Spinal cord (tissue), 10 donors: ENCODE measurements around the gene PRDX2. TPM values are rescaled to one million over a fixed set of nuclear protein-coding genes. Genes with fewer than 3 reads are reported as not detected.
"Not testable (repeated sequence)": the region's sequence is repeated elsewhere in the genome, so short reads cannot be mapped to it uniquely, and the experiment has no call there.

ENCODE experiments used
- DNase-seq, 6 donors: peaks; one replicate each; pipeline versions ENCODE4 v3.0.0 to v3.0.0-alpha.2; 2013 to 2015; ENCODE audit warnings: low spot score in 6 of 6, low read depth in 4 of 6
- H3K27ac ChIP-seq: one replicate; pipeline ENCODE4 v1.5.1; 2013; ENCODE audit warnings: low read depth, low read length, control low read depth
- H3K27me3 ChIP-seq: one replicate; pipeline ENCODE4 v1.6.1; 2013; ENCODE audit warnings: low read length; ENCODE audit not compliant: control insufficient read depth, insufficient read depth
- H3K36me3 ChIP-seq: one replicate; pipeline ENCODE4 v1.6.1; 2013; ENCODE audit warnings: low read length; ENCODE audit not compliant: control insufficient read depth, insufficient read depth
- H3K4me1 ChIP-seq: one replicate; pipeline ENCODE4 v1.6.1; 2013; ENCODE audit warnings: low read length; ENCODE audit not compliant: control insufficient read depth, insufficient read depth
- H3K4me3 ChIP-seq: one replicate; pipeline ENCODE4 v1.5.1; 2013; ENCODE audit warnings: low read depth, low read length, control low read depth
- H3K9me3 ChIP-seq: one replicate; pipeline ENCODE4 v1.6.1; 2013; ENCODE audit warnings: low read length; ENCODE audit not compliant: control insufficient read depth, insufficient read depth
- WGBS: methylation state at CpG from one replicate; pipeline ENCODE4 v1.1.5; 2013; ENCODE audit warnings: missing lambda C conversion rate; ENCODE audit not compliant: insufficient coverage; 5-methylcytosine and 5-hydroxymethylcytosine counted together
- long read RNA-seq, 4 donors: transcript quantifications; one replicate each; lab custom pipeline, GENCODE V29; 2026
- polyA plus RNA-seq, 2 donors: library from polyadenylated mRNA; unstranded; fragments of 120-200 nt; gene quantifications; one replicate each; pipeline ENCODE4 v1.2.1, GENCODE V29; 2013; ENCODE audit not compliant: insufficient read length in 2 of 2
- total RNA-seq, 2 donors: library from RNA; depleted of rRNA in 1 of 2; stranded (reverse); fragments of 120-200 nt in 1 of 2; fragments of >200 nt in 1 of 2; gene quantifications; one replicate each; pipeline versions ENCODE4 v1.2.3 to v1.2.4, GENCODE V29; 2013 to 2014
- donor health status: healthy.

PRDX2 gene
- 100 to 1,000 TPM; 280 to 444 TPM for total RNA-seq
- polyA plus RNA-seq = 100 to 1,000 TPM; 435 to 476 TPM
- long read RNA-seq, donor 1, transcript PRDX2-201 (6 exons, 987 nt) = major isoform, 298 of 442 reads
- long read RNA-seq, donor 1, partial matches to known transcripts = 104 of 442 reads
- long read RNA-seq, donor 1, other reads (novel, unspliced or antisense) = 33 of 442 reads
- long read RNA-seq, donor 2, transcript PRDX2-201 (6 exons, 987 nt) = major isoform, 122 of 182 reads
- long read RNA-seq, donor 2, partial matches to known transcripts = 38 of 182 reads
- long read RNA-seq, donor 2, other reads (novel, unspliced or antisense) = 19 of 182 reads
- long read RNA-seq, donor 3, transcript PRDX2-201 (6 exons, 987 nt) = major isoform, 164 of 220 reads
- long read RNA-seq, donor 3, partial matches to known transcripts = 43 of 220 reads
- long read RNA-seq, donor 3, other reads (novel, unspliced or antisense) = 9 of 220 reads
- long read RNA-seq, donor 4, transcript PRDX2-201 (6 exons, 987 nt) = major isoform, 162 of 221 reads
- long read RNA-seq, donor 4, partial matches to known transcripts = 43 of 221 reads
- long read RNA-seq, donor 4, other reads (novel, unspliced or antisense) = 13 of 221 reads

DNA sequence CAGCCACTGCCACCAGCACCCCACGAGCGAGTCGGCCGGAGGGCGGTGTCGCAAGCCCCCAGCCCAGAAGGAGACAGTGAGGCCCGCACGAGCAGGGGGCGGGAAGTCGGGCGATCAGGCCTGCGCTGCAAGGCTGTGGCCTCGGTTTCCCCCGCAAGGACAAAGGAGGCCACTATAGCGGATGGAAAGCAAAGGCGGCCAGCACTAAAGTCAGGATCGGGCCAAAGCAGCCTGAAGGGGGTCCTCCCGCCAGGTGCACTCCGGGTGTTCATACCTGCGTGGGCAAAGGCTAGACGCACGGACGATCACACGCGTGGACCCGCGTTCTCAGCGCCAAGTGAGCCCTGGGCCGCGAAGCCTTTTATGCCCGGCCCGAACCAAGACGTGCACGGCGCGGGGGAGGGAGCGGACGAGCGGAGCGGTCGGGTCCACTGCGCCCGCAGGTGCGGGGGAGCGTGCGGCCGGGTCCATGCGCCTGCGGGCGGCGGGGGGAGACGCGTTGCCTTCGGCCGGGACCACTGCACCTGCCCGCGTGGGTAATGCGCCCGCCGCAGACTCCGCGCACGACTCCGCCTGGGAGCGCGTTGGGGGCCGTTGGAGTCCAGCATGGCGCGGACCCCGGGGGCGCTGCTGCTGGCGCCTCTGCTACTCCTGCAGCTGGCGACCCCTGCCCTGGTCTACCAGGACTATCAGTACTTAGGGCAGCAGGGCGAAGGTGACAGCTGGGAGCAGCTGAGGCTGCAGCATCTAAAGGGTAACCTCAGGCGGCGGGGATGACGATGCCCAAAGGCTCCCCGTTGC lies at the start of gene PRDX2, which contains the start of gene THSD8:
TSS of gene PRDX2 (minus strand) at position 335 of the 801 bp plus-strand sequence. CDS start 539 bp downstream, outside the sequence.
TSS of gene THSD8 (plus strand) at position 604 of the 801 bp plus-strand sequence. CDS start at position 607, 3 bp downstream.
- Histone ChIP-seq H3K4me1 (peaks cover 40% of the 10 kb centered on the region), H3K27ac (peak within 1 kb of the TSS; percentile 76), H3K4me3 (peak within 1 kb of the TSS; percentile 97), H3K9me3 (no peaks in the 10 kb centered on the region), H3K36me3 (peaks cover 36% of the 10 kb centered on the region), H3K27me3 (no peaks in the 10 kb centered on the region)
- DNase-seq = peak in 3 of 6 donors; percentile 77 to 96 (median 96)
- under 1% methylated on average over 78 of the region's 78 CpGs for WGBS

DNA sequence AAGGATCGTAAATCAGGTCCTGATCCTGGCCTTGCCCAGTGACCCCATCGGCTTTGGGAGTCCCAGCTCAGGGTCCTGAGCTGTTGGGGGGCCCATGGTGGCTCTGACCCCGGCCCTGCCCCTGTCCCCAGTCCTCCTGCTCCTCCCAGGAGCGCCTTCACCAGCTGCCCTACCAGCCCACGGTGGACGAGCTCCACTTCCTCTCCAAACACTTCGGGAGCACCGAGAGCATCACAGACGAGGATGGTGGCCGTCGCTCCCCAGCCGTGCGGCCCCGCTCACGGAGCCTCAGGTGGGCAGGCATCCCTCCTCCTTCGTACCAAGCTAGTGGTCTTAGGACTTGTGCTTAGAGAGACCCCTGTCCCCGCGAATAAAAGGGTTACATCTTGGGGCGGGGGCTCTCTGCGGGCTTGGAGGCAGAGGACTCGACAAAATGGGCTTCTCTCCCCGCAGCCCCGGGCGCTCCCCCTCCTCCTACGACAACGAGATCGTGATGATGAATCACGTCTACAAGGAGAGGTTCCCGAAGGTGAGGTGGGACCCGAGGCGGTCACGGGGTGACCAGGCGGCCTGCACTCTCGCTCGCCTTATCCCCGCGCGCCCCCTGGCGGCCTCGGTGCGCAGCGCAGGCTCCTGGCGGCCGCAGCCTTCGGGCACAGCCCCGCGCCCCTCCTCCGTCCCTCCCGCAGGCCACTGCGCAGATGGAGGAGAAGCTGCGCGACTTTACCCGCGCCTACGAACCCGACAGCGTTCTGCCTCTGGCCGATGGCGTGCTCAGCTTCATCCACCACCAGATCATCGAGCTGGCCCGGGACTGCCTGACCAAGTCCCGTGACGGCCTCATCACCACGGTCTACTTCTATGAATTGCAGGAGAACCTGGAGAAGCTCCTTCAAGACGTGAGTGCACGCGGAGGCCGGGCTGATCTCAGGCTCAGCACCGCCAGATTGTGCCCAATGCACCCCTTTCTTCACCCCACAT lies 45.8 kb upstream of the PRDX2 start:
- H3K4me1 ChIP-seq = peaks cover 13% of the 10 kb centered on the region
- WGBS = 18% methylated on average over 65 of the region's 69 CpGs
- DNase-seq = peak in 2 of 6 donors; percentile 83 to 87
- no peak overlapping the region for H3K27ac ChIP-seq
- H3K4me3 ChIP-seq = peak overlapping the region; percentile 16
- no peaks in the 10 kb centered on the region for H3K9me3 ChIP-seq
- no peaks in the 10 kb centered on the region for H3K27me3 ChIP-seq
- peaks cover 53% of the 10 kb centered on the region for H3K36me3 ChIP-seq

DNA sequence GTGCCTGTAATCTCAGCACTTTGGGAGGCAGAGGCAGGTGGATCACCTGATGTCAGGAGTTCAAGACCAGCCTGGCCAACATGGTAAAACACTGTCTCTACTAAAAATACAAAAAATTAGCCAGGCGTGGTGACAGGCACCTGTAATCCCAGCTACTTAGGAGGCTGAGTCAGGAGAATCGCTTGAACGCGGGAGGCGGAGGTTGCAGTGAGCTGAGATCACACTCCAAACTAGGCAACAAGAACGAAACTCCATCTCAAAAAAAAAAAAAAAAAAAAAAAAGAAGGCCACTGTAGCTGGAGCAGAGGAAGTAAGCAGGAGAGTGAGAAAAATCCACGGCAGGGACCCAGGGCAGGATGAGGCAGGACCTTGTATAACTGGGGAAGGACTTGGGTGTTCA lies 45.0 kb upstream of the PRDX2 start:
- H3K9me3 ChIP-seq, H3K4me3 ChIP-seq, DNase-seq, H3K27ac ChIP-seq, H3K27me3 ChIP-seq: not testable (repeated sequence)
- Histone ChIP-seq H3K36me3 (peaks cover 53% of the 10 kb centered on the region), H3K4me1 (peaks cover 17% of the 10 kb centered on the region)
- WGBS = no CpG with 5 or more reads among the region's 7 CpGs

DNA sequence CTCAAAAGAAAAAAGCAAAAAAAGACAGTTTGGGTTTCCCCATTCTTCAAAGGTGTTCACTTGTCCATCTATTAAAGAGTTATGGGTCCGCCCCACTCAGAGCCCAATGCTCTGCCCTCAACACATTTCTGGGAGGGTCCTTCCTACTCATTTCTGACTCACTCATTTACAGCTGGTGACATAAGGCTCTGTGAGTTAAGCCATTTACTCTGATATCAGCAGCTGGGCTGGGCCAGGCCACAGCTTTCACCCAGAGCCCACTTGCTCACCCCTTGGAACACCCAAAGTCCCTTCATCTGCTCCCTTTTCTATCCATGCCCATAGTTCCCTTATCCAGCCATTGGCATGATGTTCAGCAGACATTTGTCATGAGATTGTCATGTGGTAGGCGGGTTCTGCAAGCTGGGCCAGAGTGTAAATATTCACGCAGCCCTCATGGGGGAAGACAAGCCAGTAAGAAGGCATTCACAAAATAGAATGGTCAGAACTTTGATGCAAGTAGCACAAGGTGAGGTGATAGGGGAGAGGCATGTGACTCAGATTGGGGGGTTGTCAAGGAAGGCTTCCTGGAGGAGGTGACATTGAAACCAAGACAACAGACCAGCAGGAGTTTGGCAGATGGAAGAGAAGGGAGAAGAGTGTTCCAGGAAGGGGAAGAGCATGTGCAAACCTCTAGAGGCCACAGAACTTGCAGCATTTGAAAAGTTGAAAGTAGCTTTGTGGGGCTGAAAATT lies 42.6 kb upstream of the PRDX2 start:
- Histone ChIP-seq H3K27me3 (peaks cover 17% of the 10 kb centered on the region), H3K36me3 (peaks cover 42% of the 10 kb centered on the region), H3K27ac (no peak overlapping the region), H3K4me3 (no peak overlapping the region), H3K9me3 (no peaks in the 10 kb centered on the region), H3K4me1 (peaks cover 37% of the 10 kb centered on the region)
- no peak for DNase-seq
- 89% methylated on average over 3 of the region's 3 CpGs for WGBS

DNA sequence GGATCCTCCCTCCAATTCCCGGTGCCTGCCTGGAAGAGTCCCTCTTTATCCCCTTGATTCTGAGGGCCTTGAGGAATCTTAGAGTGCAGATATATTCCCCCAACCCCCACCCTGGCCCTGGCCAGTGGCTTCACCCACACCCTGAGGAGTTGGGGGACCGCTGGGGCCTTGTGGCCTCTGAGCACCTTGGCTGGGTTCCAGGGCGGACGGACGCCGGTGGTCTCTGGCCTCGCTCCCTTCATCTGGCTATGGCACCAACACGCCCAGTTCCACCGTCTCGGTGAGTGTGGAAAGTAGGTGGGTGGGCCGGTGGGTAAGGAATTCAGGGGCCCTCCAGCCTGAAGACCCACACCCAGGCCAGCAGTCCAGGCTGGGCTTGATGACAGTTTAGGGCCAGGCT lies 41.7 kb upstream of the PRDX2 start:
- Histone ChIP-seq H3K9me3 (no peaks in the 10 kb centered on the region), H3K4me3 (no peak overlapping the region), H3K27ac (no peak overlapping the region), H3K4me1 (peaks cover 44% of the 10 kb centered on the region), H3K27me3 (peaks cover 23% of the 10 kb centered on the region), H3K36me3 (peaks cover 39% of the 10 kb centered on the region)
- 96% methylated on average over 6 of the region's 11 CpGs for WGBS
- no peak for DNase-seq

DNA sequence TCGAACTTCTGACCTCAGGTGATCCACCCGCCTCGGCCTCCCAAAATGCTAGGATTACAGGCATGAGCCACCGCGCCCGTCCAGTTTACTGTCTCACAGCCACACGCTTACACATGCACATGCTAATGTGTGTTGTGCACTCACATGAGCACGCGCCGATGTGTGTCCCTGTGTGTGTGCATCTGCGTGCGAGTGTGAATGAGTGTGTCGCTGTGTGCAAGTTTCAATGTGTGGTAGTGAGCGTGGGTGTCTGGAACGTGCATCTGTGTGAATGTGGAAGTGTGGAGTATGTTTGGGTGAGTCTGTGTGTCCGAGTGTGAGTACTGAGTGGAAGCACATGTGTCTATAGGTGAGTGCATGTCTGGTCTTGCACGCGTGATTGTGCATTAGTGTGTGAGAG lies 40.9 kb upstream of the PRDX2 start:
- Histone ChIP-seq H3K9me3 (no peaks in the 10 kb centered on the region), H3K36me3 (peaks cover 31% of the 10 kb centered on the region), H3K27me3 (peaks cover 29% of the 10 kb centered on the region), H3K4me1 (peaks cover 44% of the 10 kb centered on the region), H3K4me3 (no peak overlapping the region), H3K27ac (no peak overlapping the region)
- DNase-seq = no peak
- WGBS = 97% methylated on average over 18 of the region's 18 CpGs

DNA sequence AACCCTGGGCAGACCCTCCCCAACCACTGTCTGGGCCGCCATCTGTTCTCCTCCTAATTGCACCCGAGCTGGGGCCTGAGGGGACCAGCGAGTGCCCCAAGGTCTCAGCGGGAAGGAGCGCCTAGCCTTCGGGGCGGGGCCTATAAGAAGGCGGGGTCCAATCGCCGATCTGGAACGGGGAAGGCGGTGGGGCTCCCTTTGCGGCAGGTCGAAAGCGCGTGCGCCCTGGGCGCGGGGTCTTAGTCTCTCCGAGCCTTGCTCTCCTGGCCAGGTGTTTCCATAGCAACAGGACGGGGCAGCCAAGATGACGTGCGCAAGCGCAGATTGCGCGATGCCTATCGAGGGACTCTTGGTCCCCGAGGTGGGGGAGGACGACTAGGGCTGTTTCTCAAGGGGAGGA lies 39.5 kb upstream of the PRDX2 start:
- peaks cover 40% of the 10 kb centered on the region for H3K4me1 ChIP-seq
- DNase-seq = peak in 2 of 6 donors; percentile 85 to 95
- H3K27ac ChIP-seq = no peak overlapping the region
- WGBS = 0% methylated on average over 29 of the region's 29 CpGs
- peak overlapping the region; percentile 35 for H3K4me3 ChIP-seq
- no peaks in the 10 kb centered on the region for H3K9me3 ChIP-seq
- peaks cover 25% of the 10 kb centered on the region for H3K36me3 ChIP-seq
- H3K27me3 ChIP-seq = peaks cover 33% of the 10 kb centered on the region
